Measurements from ENCODE around the gene CTBP2.

Gene CTBP2

GRCh38 chr10:125010362-125010761 lies 150.0 kb downstream of the CTBP2 start:
- DNase-seq (ENCODE audit: extremely low spot score), result no peak
- POLR2A ChIA-PET, result no interaction called here

GRCh38 chr10:125009661-125010161 lies 150.7 kb downstream of the CTBP2 start:
- CTCF ChIA-PET, result no interaction called here
- TF ChIP-seq SP1 (IDR thresholded peaks at IDR 0.05) (no peak), ELF4 (IDR thresholded peaks at IDR 0.05) (no peak)
- POLR2A ChIA-PET, result no interaction called here
- DNase-seq (ENCODE audit: extremely low spot score), result no peak

More at GRCh38 chr10:125010362-125010761, 150.0 kb downstream of the CTBP2 start:
- no peak for TF ChIP-seq SP1 (IDR thresholded peaks at IDR 0.05)
- TF ChIP-seq FOXA1 (IDR thresholded peaks at IDR 0.05), result no peak
- TF ChIP-seq PKNOX1 (IDR thresholded peaks at IDR 0.05), result no peak
- TF ChIP-seq ELF4 (IDR thresholded peaks at IDR 0.05), result no peak
- no peak for TF ChIP-seq SUZ12 (IDR thresholded peaks at IDR 0.05)
- no peak for TF ChIP-seq TARDBP (IDR thresholded peaks at IDR 0.05)
- TF ChIP-seq FOXM1 (IDR thresholded peaks at IDR 0.05; ENCODE audit: borderline replicate concordance), result no peak
- TF ChIP-seq HDGF (IDR thresholded peaks at IDR 0.05; ENCODE audit: borderline replicate concordance), result no peak
- TF ChIP-seq ZNF384 (IDR thresholded peaks at IDR 0.05), result no peak
- no peak for TF ChIP-seq NFRKB (IDR thresholded peaks at IDR 0.05)
- TF ChIP-seq LEF1 (IDR thresholded peaks at IDR 0.05; ENCODE audit: borderline replicate concordance), result no peak
- TF ChIP-seq ARNT (IDR thresholded peaks at IDR 0.05), result no peak
- TF ChIP-seq FOXK2 (IDR thresholded peaks at IDR 0.05), result no peak
- CTCF ChIA-PET, result interaction anchor here (1.2 kb wide), 1 partner anchor 18 kb away, joined by 3 read pairs; no protein-coding TSS in a partner anchor

- ChIA-PET POLR2A (no interaction called here), CTCF (no interaction called here)
Measured at GRCh38 chr10:125008689-125009638, 151.4 kb downstream of the CTBP2 start.

GRCh38 chr10:125007436-125007835 lies 152.9 kb downstream of the CTBP2 start:
- DNase-seq (ENCODE audit: extremely low spot score), result no peak
- TF ChIP-seq L3MBTL2 (conservative IDR thresholded peaks at IDR 0.05) (no peak), FOXA1 (IDR thresholded peaks at IDR 0.05) (no peak), LEF1 (IDR thresholded peaks at IDR 0.05; ENCODE audit: borderline replicate concordance) (no peak), SUZ12 (IDR thresholded peaks at IDR 0.05) (no peak), FOXK2 (IDR thresholded peaks at IDR 0.05) (no peak), ARNT (IDR thresholded peaks at IDR 0.05) (no peak), ELF4 (IDR thresholded peaks at IDR 0.05) (no peak), CTBP1 (IDR thresholded peaks at IDR 0.05; ENCODE audit: borderline replicate concordance) (no peak), ZNF384 (IDR thresholded peaks at IDR 0.05) (no peak), TARDBP (IDR thresholded peaks at IDR 0.05) (no peak), NFRKB (IDR thresholded peaks at IDR 0.05) (no peak), BHLHE40 (IDR thresholded peaks at IDR 0.05; ENCODE audit: borderline replicate concordance) (no peak)
- CTCF ChIA-PET, result no interaction called here
- POLR2A ChIA-PET, result interaction anchor here (1.0 kb wide), 1 partner anchor 13 kb away, joined by 4 read pairs; no protein-coding TSS in a partner anchor

More at GRCh38 chr10:125008689-125009638, 151.4 kb downstream of the CTBP2 start:
- DNase-seq (ENCODE audit: extremely low spot score), result no peak
- TF ChIP-seq ARNT (IDR thresholded peaks at IDR 0.05), result no peak
- TF ChIP-seq L3MBTL2 (conservative IDR thresholded peaks at IDR 0.05), result no peak
- TF ChIP-seq TARDBP (IDR thresholded peaks at IDR 0.05), result no peak
- no peak for TF ChIP-seq FOXA1 (IDR thresholded peaks at IDR 0.05)
- TF ChIP-seq PKNOX1 (IDR thresholded peaks at IDR 0.05), result no peak

GRCh38 chr10:125006921-125007426 lies 153.4 kb downstream of the CTBP2 start:
- TF ChIP-seq SUZ12 (IDR thresholded peaks at IDR 0.05) (no peak), CTBP1 (IDR thresholded peaks at IDR 0.05; ENCODE audit: borderline replicate concordance) (no peak), PKNOX1 (IDR thresholded peaks at IDR 0.05) (no peak), ARNT (IDR thresholded peaks at IDR 0.05) (no peak), FOXM1 (IDR thresholded peaks at IDR 0.05; ENCODE audit: borderline replicate concordance) (no peak), L3MBTL2 (conservative IDR thresholded peaks at IDR 0.05) (no peak), TARDBP (IDR thresholded peaks at IDR 0.05) (no peak), SP1 (IDR thresholded peaks at IDR 0.05) (no peak), FOXA1 (IDR thresholded peaks at IDR 0.05) (no peak), HDGF (IDR thresholded peaks at IDR 0.05; ENCODE audit: borderline replicate concordance) (no peak), LEF1 (IDR thresholded peaks at IDR 0.05; ENCODE audit: borderline replicate concordance) (no peak), FOXK2 (IDR thresholded peaks at IDR 0.05) (no peak), NFRKB (IDR thresholded peaks at IDR 0.05) (no peak)
- DNase-seq (ENCODE audit: extremely low spot score), result no peak
- CTCF ChIA-PET, result no interaction called here
- POLR2A ChIA-PET, result interaction anchor here (1.0 kb wide), 1 partner anchor 14 kb away, joined by 4 read pairs; no protein-coding TSS in a partner anchor

- CTCF ChIA-PET, result interaction anchor here (0.6 kb wide), 1 partner anchor 197 kb away, joined by 9 read pairs; no protein-coding TSS in a partner anchor
- no peak for TF ChIP-seq CTBP1 (IDR thresholded peaks at IDR 0.05; ENCODE audit: borderline replicate concordance)
- DNase-seq (ENCODE audit: extremely low spot score), result no peak
- POLR2A ChIA-PET, result no interaction called here
Measured at GRCh38 chr10:125006188-125006680, 154.1 kb downstream of the CTBP2 start.
